HFF-Myc (cell line): ENCODE data around the gene CLCNKB.
A peak's percentile ranks its signal among the peaks of the same experiment; 100 is the strongest.
"Not testable (repeated sequence)": the region's sequence is repeated elsewhere in the genome, so short reads cannot be mapped to it uniquely, and the experiment has no call there.

Experiments
- DNase-seq: peaks from one replicate; pipeline ENCODE4 v3.0.0-alpha.2; 2011; ENCODE audit warnings: low read depth; ENCODE audit errors: extremely low read depth
- H3K4me3 ChIP-seq: replicated peaks from 2 replicates; pipeline ENCODE4 v1.5.1; 2011; ENCODE audit warnings: low read depth, mild to moderate bottlenecking, control low read depth, low read length
- CTCF ChIP-seq: IDR thresholded peaks from 2 replicates; pipeline ENCODE4 v1.5.1; 2012; ENCODE audit warnings: mild to moderate bottlenecking, low read depth, low read length, control low read depth; ENCODE audit errors: missing control alignments

CLCNKB gene

GRCh38 chr1:16055613-16056520, 12.3 kb downstream of the CLCNKB start:
- DNase-seq, result peak; percentile 41
- H3K4me3 ChIP-seq, result no peak overlapping the region
- peak; percentile 91 for TF ChIP-seq CTCF

- not testable (repeated sequence) for H3K4me3 ChIP-seq, DNase-seq
Observed at GRCh38 chr1:16056521-16056912, 12.9 kb downstream of the CLCNKB start.

- DNase-seq, result not testable (repeated sequence)
Observed at GRCh38 chr1:16057314-16057915, 13.8 kb downstream of the CLCNKB start.

GRCh38 chr1:16058394-16059120, 15.0 kb downstream of the CLCNKB start:
- not testable (repeated sequence) for DNase-seq, H3K4me3 ChIP-seq

More at GRCh38 chr1:16057314-16057915, 13.8 kb downstream of the CLCNKB start:
- not testable (repeated sequence) for H3K4me3 ChIP-seq

GRCh38 chr1:16061266-16061665, 17.7 kb downstream of the CLCNKB start:
- TF ChIP-seq CTCF, result no peak
- no peak overlapping the region for H3K4me3 ChIP-seq
- no peak for DNase-seq

GRCh38 chr1:16061989-16062686, 18.6 kb downstream of the CLCNKB start:
- H3K4me3 ChIP-seq, DNase-seq: not testable (repeated sequence)

- DNase-seq, H3K4me3 ChIP-seq: not testable (repeated sequence)
Observed at GRCh38 chr1:16062687-16063075, 19.1 kb downstream of the CLCNKB start.

GRCh38 chr1:16063226-16063829, 19.7 kb downstream of the CLCNKB start:
- no peak for TF ChIP-seq CTCF
- no peak for DNase-seq
- H3K4me3 ChIP-seq, result no peak overlapping the region

GRCh38 chr1:16063921-16064320, 20.3 kb downstream of the CLCNKB start:
- TF ChIP-seq CTCF, result no peak
- no peak overlapping the region for H3K4me3 ChIP-seq
- DNase-seq, result no peak
